BJ (cell line): ENCODE results near the gene FAM221A. TPM values are rescaled to one million over a fixed set of nuclear protein-coding genes. Genes with fewer than 3 reads are reported as not detected.

Source experiments
- CTCF ChIA-PET: fragments of 350-600 bp; formaldehyde crosslinking; extraction: SDS; loops from one replicate; lab custom pipeline; 2021; ENCODE audit warnings: antibody characterized with exemption, inconsistent platforms; lab: Yijun Ruan, JAX
- POLR2A ChIA-PET: fragments of 300-600 bp; sonication (Branson Sonifier 250); formaldehyde crosslinking; extraction: SDS; loops from one replicate; lab custom pipeline; 2021; ENCODE audit warnings: antibody characterized with exemption; lab: Charles Lee
- DNase-seq: peaks from one replicate; pipeline ENCODE4 v3.0.0-alpha.2; 2011; ENCODE audit warnings: low read depth
- H3K27me3 ChIP-seq: 2 replicates; pipeline ENCODE4 v1.6.0; 2011; ENCODE audit warnings: low read length; ENCODE audit not compliant: control insufficient read depth, insufficient read depth
- H3K36me3 ChIP-seq: 2 replicates; pipeline ENCODE4 v1.5.1; 2011; ENCODE audit warnings: low read length; ENCODE audit not compliant: control insufficient read depth, insufficient read depth
- H3K4me3 ChIP-seq: 2 replicates; pipeline ENCODE4 v1.5.1; 2011; ENCODE audit warnings: low read depth, mild to moderate bottlenecking, control low read depth, low read length
- polyA minus RNA-seq: library from RNA; depleted of rRNA, polyadenylated mRNA; stranded (reverse); fragments of >200 nt; gene quantifications from 2 replicates; pipeline ENCODE4 v1.2.3, GENCODE V29; 2011; rRNA and poly(A)+ RNA removed
- polyA plus RNA-seq: library from polyadenylated mRNA; depleted of rRNA; stranded (reverse); fragments of >200 nt; gene quantifications from 2 replicates; pipeline ENCODE4 v1.2.3, GENCODE V29; 2011; rRNA removed
- TF ChIP-seq, protein P1 (sequence below): IDR thresholded peaks from 2 replicates; pipeline ENCODE4 v1.5.1; 2011; ENCODE audit warnings: low read depth, mild to moderate bottlenecking, control low read depth, inconsistent platforms, low read length, moderate library complexity; ENCODE audit not compliant: insufficient read depth

The FAM221A gene, protein sequence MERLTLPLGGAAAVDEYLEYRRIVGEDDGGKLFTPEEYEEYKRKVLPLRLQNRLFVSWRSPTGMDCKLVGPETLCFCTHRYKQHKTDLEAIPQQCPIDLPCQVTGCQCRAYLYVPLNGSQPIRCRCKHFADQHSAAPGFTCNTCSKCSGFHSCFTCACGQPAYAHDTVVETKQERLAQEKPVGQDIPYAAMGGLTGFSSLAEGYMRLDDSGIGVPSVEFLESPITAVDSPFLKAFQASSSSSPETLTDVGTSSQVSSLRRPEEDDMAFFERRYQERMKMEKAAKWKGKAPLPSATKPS
- polyA plus RNA-seq (1.1 TPM in 2 replicates), polyA minus RNA-seq (0.52 and 0.62 TPM in 2 replicates)

DNA sequence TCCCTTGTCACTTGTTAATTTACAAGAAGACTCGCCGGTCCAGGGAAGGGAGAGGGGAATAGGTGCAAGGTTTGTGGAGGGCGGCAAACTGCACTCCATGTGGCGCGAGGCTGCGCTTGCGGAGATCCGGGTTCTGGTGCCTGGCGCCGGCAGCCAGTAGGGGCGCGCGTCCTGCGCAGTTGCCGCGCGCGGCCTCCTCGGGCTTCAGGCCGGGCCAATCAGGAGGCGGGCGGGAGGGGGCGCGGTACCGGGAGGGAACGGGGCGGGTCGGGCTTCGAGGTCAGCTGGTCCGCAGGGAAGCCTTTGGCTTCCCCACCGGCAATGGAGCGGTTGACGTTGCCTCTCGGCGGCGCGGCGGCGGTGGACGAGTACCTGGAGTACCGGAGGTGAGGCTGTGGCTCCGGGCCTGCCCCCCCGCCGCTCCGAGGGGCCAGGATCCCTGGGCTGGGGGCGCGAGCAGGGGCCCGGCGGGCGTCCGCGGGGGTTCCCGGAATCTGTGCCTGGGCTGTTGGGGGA, at the start of gene FAM221A:
Gene FAM221A (plus strand): TSS at position 302 of the 516 bp plus-strand sequence. CDS start 20 bp downstream, at position 322.
- H3K27me3 ChIP-seq, result no peaks in the 10 kb centered on the region
- ChIA-PET CTCF (interaction anchor here (0.7 to 1.9 kb wide), 5 partner anchors 9 to 110 kb away, joined by 3 to 4 read pairs (median 4); partner anchors contain the start of gene STK31), POLR2A (interaction anchor here (0.6 kb wide), 1 partner anchor 562 kb away, joined by 4 read pairs; no protein-coding TSS in a partner anchor)
- peak within 1 kb of the TSS; percentile 49 for H3K4me3 ChIP-seq
- DNase-seq, result peak; percentile 5
- H3K36me3 ChIP-seq, result no peaks in the 10 kb centered on the region
- TF ChIP-seq, protein P1, sequence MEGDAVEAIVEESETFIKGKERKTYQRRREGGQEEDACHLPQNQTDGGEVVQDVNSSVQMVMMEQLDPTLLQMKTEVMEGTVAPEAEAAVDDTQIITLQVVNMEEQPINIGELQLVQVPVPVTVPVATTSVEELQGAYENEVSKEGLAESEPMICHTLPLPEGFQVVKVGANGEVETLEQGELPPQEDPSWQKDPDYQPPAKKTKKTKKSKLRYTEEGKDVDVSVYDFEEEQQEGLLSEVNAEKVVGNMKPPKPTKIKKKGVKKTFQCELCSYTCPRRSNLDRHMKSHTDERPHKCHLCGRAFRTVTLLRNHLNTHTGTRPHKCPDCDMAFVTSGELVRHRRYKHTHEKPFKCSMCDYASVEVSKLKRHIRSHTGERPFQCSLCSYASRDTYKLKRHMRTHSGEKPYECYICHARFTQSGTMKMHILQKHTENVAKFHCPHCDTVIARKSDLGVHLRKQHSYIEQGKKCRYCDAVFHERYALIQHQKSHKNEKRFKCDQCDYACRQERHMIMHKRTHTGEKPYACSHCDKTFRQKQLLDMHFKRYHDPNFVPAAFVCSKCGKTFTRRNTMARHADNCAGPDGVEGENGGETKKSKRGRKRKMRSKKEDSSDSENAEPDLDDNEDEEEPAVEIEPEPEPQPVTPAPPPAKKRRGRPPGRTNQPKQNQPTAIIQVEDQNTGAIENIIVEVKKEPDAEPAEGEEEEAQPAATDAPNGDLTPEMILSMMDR, result peak; percentile 74

DNA sequence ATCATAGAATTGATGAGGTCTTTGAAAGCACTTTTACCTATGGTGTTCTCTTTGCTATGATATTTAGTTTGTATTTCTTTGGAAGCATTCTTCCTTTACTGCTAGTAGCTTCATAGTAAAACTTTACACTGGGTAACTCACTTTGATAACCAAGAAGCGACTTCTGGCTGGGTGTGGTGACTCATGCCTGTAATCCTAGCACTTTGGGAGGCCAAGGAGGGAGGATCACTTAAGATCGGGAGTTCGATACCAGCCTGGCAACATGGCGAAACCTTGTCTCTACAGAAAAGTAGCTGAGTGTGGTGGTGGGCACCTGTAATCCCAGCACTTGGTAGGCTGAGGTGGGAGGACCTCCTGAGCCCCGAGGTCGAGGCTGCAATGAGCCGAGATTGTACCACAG, 46.6 kb upstream of the FAM221A start:
- POLR2A ChIA-PET, result no interaction called here
- Histone ChIP-seq H3K36me3 (no peaks in the 10 kb centered on the region), H3K27me3 (no peaks in the 10 kb centered on the region), H3K4me3 (no peak overlapping the region)
- DNase-seq, result no peak
- CTCF ChIA-PET, result no interaction called here
- TF ChIP-seq, protein P1, result no peak

DNA sequence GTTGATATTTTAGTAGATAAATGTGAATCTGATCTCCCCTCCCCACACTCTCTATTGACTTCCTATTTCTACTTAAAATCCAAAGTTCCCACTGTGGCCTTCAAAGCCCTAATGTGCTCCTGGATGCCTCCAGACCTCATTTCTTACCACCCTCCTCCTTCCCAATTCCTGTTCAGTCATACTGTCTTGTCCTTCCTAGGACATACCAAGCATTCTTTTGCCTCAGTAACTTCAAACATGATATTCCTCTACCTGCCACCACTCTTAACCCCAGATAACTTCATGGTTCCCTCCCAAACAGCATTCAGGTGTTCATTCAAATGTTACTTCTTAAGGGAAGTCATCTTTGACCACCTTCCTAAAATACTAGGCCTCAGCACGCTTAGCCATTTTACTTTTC, 34.2 kb upstream of the FAM221A start:
- H3K4me3 ChIP-seq, result no peak overlapping the region
- H3K36me3 ChIP-seq, result no peaks in the 10 kb centered on the region
- no peak for DNase-seq
- TF ChIP-seq, protein P1, result no peak
- POLR2A ChIA-PET, result no interaction called here
- CTCF ChIA-PET, result no interaction called here
- H3K27me3 ChIP-seq, result no peaks in the 10 kb centered on the region

DNA sequence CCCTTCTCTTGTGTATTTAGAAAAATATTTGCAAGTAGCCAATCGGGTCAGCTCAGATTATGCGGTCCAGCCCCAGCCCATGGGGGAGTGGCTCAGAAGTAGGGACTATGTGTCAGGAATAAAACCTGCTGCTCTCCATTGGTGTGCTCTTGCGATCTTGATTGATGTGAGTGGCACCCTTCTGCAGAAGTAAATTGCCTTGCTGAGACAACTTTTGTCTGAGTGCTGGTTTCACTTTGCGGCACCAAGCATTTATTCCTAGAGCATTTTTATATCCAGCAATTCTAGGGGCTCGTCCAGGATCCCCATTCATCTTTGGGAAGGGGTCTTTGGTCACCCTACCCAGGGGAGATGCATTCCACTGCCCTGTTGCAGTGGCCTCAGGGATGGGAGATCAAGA, 26.1 kb upstream of the FAM221A start:
- ChIA-PET CTCF (no interaction called here), POLR2A (no interaction called here)
- TF ChIP-seq, protein P1, result no peak
- Histone ChIP-seq H3K36me3 (no peaks in the 10 kb centered on the region), H3K27me3 (no peaks in the 10 kb centered on the region), H3K4me3 (no peak overlapping the region)
- no peak for DNase-seq

- ChIA-PET CTCF (no interaction called here), POLR2A (no interaction called here)
- Histone ChIP-seq H3K36me3 (no peaks in the 10 kb centered on the region), H3K27me3 (no peaks in the 10 kb centered on the region), H3K4me3 (no peak overlapping the region)
- no peak for DNase-seq
- TF ChIP-seq, protein P1, result peak; percentile 39
Measured at GRCh38 chr7:23654508-23654907, 25.5 kb upstream of the FAM221A start.
